ENCODE data around the gene FNDC3A. TPM values are rescaled to one million over a fixed set of nuclear protein-coding genes. Genes with fewer than 3 reads are reported as not detected.

FNDC3A gene
- total RNA-seq, 1 donor from 2014 or later: 61.4 TPM

DNA sequence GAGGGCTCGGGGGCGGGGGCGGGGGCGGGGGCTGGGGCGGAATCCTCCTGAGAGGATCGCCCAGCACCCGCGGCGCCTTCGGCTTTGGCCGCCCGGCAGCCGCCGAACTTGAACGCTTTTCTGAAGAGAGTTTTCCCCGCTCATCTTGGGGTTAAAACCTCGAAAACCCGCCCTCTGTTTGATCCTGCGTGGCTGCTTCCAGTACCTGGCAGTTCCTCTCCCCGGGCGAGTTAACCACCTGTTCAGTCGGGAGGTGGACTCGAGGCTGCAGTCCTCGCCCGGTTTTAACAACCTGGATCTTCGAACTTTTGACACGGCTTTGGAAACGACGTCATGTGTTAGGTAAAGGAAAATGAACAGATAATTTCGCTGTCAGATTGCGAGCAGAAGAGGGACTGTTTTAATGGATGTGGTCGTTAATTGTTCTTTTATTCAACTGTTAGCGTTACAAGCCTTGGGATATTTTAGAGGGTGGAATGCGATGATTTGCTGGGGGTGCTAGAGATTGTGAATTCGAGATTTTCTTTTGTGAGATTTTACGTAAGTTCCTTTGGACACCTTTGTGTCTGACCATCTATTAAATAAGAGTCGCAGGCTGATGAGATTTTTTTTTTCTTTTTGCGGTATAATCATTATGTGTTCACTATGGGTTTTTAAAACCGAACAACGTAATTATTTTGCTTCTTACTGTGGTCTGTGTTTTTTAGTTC is 1.0 kb downstream of the FNDC3A start:
- ATAC-seq: no peak
- H3K4me1 ChIP-seq: peaks cover 49% of the 10 kb centered on the region
- no peaks in the 10 kb centered on the region for H3K27me3 ChIP-seq (ENCODE audit: low read depth)
- no peaks in the 10 kb centered on the region for H3K36me3 ChIP-seq
- peak overlapping the region; percentile 87 for H3K4me3 ChIP-seq
- TF ChIP-seq, protein P1, sequence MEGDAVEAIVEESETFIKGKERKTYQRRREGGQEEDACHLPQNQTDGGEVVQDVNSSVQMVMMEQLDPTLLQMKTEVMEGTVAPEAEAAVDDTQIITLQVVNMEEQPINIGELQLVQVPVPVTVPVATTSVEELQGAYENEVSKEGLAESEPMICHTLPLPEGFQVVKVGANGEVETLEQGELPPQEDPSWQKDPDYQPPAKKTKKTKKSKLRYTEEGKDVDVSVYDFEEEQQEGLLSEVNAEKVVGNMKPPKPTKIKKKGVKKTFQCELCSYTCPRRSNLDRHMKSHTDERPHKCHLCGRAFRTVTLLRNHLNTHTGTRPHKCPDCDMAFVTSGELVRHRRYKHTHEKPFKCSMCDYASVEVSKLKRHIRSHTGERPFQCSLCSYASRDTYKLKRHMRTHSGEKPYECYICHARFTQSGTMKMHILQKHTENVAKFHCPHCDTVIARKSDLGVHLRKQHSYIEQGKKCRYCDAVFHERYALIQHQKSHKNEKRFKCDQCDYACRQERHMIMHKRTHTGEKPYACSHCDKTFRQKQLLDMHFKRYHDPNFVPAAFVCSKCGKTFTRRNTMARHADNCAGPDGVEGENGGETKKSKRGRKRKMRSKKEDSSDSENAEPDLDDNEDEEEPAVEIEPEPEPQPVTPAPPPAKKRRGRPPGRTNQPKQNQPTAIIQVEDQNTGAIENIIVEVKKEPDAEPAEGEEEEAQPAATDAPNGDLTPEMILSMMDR (IDR thresholded peaks at IDR 0.05): no peak
- no peak for DNase-seq
- peaks cover 15% of the 10 kb centered on the region for H3K9me3 ChIP-seq
- H3K27ac ChIP-seq: peak overlapping the region; percentile 98
- intact Hi-C loops (cut with DNase I): no loop called here

DNA sequence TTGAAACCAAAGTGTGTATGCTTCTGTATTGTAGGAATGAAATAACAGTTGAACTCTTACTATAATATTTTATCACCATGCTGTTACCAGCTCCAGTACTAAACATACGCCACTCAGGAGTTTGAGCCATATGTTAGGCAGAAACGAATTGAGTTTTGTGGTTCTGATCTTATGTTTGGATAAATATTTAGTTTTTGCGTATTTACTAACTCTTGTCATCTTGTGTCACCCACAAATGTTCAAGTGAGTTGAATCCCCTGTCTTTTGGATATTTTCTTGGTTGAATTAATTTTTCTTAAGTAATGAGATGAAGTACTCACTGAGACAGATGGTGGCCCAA is 1.5 kb downstream of the FNDC3A start:
- Histone ChIP-seq H3K36me3 (no peaks in the 10 kb centered on the region), H3K9me3 (peaks cover 15% of the 10 kb centered on the region), H3K27ac (peak overlapping the region; percentile 98), H3K4me1 (peaks cover 49% of the 10 kb centered on the region), H3K27me3 (ENCODE audit: low read depth) (no peaks in the 10 kb centered on the region), H3K4me3 (peak overlapping the region; percentile 87)
- DNase-seq (no peak), ATAC-seq (no peak)
- TF ChIP-seq, protein P1 (IDR thresholded peaks at IDR 0.05): no peak
- intact Hi-C loops (cut with DNase I): no loop called here

DNA sequence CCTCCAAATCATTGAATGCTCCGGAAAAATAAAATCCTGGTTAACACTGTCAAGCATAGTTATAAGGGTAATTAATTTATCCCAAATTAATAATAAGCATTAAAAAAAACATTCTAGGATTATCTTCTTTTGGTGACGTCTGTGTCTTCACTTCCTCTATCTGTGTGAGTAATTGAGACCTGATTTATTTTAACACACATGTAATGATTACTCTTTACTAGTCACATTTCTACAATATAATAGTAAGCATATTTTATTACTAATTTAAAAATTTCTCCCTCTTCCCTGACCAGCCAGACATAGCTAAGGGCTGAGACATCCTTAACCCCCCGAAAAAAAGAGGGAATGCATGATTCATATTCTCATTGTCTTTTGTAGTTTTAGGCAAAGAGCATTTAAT is 2.3 kb downstream of the FNDC3A start:
- TF ChIP-seq, protein P1 (IDR thresholded peaks at IDR 0.05): no peak
- peaks cover 15% of the 10 kb centered on the region for H3K9me3 ChIP-seq
- no peak for DNase-seq
- H3K27me3 ChIP-seq (ENCODE audit: low read depth): no peaks in the 10 kb centered on the region
- intact Hi-C loops (cut with DNase I): no loop called here
- no peak overlapping the region for H3K27ac ChIP-seq
- H3K4me1 ChIP-seq: peaks cover 49% of the 10 kb centered on the region
- H3K36me3 ChIP-seq: no peaks in the 10 kb centered on the region
- ATAC-seq: no peak
- peak overlapping the region; percentile 87 for H3K4me3 ChIP-seq

DNA sequence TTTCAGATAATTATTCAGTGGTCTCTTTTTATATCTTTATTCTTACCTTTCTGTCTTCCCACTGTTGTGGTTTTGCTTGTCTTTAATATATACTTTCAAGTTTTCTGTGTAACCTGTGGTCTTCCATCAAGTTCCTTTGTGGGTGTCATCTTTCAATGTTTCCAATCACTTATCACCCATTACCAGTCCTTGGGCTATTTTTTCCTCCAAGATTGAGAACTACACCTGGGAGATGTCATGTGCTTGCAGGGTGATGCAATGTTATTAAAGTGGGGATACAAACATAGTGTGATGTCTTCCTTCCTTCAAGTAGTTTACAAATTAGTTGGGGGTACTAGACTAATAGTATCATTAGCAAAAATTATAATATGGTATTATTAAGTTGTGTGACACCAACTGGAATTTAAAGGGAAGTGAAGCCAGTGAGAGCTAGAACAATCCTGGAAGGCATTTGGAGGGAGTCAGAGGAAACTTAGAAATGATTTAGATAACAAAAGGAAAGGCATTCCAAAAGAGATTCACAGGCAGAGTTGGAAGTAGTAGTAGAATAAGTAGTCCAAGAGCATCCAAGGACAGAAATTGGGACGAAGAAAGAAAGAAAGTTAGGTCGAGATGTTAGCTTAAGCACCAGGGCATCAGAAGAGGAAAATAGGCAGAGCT is 3.4 kb downstream of the FNDC3A start:
- H3K9me3 ChIP-seq: peaks cover 7% of the 10 kb centered on the region
- no peak overlapping the region for H3K27ac ChIP-seq
- H3K27me3 ChIP-seq (ENCODE audit: low read depth): no peaks in the 10 kb centered on the region
- H3K4me1 ChIP-seq: peaks cover 49% of the 10 kb centered on the region
- ATAC-seq (no peak), DNase-seq (no peak)
- H3K36me3 ChIP-seq: no peaks in the 10 kb centered on the region
- TF ChIP-seq, protein P1 (IDR thresholded peaks at IDR 0.05): no peak
- H3K4me3 ChIP-seq: peak overlapping the region; percentile 1
- intact Hi-C loops (cut with DNase I): no loop called here

DNA sequence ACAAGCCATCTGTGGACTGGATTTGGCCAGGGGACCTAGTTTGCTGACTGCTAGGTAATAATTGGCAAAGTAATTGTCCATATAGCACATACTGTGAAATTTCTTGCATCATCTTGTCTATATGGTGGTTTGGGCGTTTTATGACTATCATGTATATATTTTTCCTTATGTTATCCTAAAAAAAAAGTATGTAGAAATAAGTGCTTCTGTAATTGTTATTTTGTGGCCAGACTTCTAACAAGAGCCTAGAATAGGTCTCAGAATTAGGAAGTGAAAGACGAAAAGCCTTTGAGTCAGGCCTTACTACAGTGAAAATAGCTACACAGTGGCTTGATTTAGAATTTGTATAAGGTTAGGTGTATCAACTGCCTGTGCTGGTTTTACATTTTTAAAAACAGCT is 4.2 kb downstream of the FNDC3A start:
- ATAC-seq: no peak
- H3K4me1 ChIP-seq: peaks cover 44% of the 10 kb centered on the region
- intact Hi-C loops (cut with DNase I): no loop called here

More for the DNA sequence above, 4.2 kb downstream of the FNDC3A start:
- H3K36me3 ChIP-seq: no peaks in the 10 kb centered on the region
- H3K27ac ChIP-seq: no peak overlapping the region
- TF ChIP-seq, protein P1 (IDR thresholded peaks at IDR 0.05): no peak
- no peaks in the 10 kb centered on the region for H3K27me3 ChIP-seq (ENCODE audit: low read depth)
- no peaks in the 10 kb centered on the region for H3K9me3 ChIP-seq
- H3K4me3 ChIP-seq: no peak overlapping the region
- DNase-seq: no peak
